NB4 (cell line): ENCODE measurements around the gene SCLT1.

Source experiments
- DNase-seq: peaks from one replicate; pipeline ENCODE4 v3.0.0; 2010; ENCODE audit warnings: low read depth
- H3K4me3 ChIP-seq: one replicate; pipeline ENCODE4 v1.5.1; 2011; ENCODE audit warnings: mild to moderate bottlenecking, low read depth, low read length, moderate library complexity
- CTCF ChIP-seq: IDR thresholded peaks from one replicate; pipeline ENCODE4 v1.5.1; 2012; ENCODE audit warnings: low read depth, low read length
- MAX ChIP-seq: IDR thresholded peaks from 2 replicates; pipeline ENCODE4 v1.6.1; 2011; ENCODE audit warnings: low read depth, low read length
- MYC ChIP-seq: IDR thresholded peaks from 2 replicates; pipeline ENCODE4 v1.6.1; 2011; ENCODE audit warnings: low read depth, low read length
- POLR2A ChIP-seq: IDR thresholded peaks from 2 replicates; pipeline ENCODE4 v1.6.1; 2011; ENCODE audit warnings: mild to moderate bottlenecking; ENCODE audit not compliant: insufficient read length; ENCODE audit errors: extremely low read depth

Gene SCLT1

GRCh38 chr4:128865132-128865531 is 228.2 kb downstream of the SCLT1 start:
- no peak overlapping the region for H3K4me3 ChIP-seq

DNA sequence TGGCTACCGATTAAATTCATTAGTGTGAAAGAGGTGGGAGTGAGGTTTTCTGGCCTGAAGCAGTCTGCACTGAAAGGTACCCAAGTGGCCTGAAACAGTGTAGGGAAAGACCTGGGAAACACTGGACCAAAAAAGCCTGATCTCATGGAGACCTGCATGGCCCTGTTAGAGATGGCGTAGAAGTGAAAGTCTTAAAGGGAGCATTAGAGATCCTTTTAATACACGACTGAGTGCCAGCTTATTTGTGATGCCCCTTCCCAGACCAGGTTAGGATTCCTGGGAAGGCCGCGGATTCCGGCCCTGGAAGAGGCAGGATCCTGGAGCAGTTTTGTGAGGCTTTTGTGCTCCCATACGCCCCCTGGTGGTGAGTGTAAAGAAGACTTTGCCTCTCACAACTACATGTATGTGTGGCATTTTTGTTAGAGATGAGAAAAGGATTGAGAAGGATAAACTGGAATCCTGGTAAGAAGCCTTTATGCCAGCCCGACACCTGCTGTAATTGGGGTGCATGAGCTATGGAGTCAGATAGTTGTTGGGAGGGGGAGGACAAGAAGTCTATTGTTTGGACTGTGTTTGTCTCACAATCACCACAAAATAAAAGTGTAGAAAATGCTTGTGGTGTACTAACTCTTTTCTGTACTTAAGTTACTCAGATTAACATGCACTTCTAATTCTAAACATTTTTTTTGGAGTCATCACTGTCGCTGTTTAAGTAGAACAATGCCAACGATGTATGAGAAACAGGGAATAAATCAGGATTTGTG is 229.8 kb downstream of the SCLT1 start:
- no peak overlapping the region for H3K4me3 ChIP-seq
- DNase-seq = peak; percentile 55
- TF ChIP-seq MYC (no peak), CTCF (peak; percentile 77)

More at GRCh38 chr4:128865132-128865531, 228.2 kb downstream of the SCLT1 start:
- TF ChIP-seq POLR2A (no peak), MAX (no peak), CTCF (no peak), MYC (no peak)
- no peak for DNase-seq

DNA sequence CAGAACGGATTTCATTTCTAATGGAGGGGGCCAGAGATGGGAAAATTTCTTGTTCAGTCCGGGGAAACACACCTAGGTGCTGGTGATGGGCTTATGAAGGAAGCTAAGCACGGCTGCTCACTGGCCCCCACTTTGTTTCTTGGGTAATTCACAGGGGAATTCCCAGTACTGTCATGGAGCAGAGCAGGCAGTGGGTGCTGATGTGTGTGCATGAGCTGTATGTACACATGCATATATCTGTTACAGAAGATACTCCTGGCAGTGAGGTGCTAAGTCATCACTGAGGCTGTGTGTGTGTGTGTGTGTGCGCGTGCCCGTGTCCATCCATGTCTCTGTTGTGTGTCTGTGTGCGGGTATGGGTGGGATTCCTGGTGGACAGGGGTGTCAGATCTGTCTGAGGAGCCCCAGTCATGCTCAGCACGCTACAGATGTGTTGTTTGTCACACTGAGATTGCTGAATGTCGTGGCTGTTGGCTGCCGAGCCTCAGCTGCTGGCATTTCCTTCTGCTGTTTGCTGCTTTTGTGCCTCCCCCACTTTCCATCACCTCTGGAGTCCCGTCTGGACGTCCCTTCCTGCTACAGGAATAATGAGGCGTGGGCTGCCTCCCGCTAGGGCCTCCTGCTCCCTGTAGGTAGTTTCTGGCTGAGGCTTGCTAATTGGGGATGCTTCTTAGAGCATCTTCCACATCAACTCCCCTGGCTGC is 230.6 kb downstream of the SCLT1 start:
- H3K4me3 ChIP-seq = no peak overlapping the region
- DNase-seq = no peak
- TF ChIP-seq MAX (no peak), CTCF (no peak), POLR2A (no peak), MYC (no peak)

DNA sequence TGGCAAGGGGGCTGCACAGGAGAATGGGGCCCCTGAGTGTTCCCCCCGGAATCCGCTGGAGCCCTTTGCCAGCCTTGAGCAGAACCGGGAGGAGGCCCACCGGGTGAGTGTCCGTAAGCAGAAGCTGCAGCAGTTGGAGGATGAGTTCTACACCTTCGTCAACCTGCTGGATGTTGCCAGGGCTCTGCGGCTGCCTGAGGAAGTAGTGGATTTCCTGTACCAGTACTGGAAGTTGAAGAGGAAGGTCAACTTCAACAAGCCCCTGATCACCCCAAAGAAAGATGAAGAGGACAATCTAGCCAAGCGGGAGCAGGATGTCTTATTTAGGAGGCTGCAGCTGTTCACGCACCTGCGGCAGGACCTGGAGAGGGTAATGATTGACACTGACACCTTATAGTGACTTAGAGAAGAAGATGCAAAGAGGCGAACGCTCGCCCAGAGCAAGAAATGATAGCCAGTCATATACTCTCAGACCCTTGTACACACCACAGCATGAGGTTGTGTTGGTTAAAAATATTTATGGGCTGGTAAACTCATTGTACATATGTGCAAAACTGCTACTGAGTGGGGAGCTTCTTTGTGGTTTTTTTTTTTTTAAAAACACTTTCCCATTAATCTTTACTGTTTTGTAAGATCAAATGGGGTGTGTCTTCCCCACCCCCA is 231.4 kb downstream of the SCLT1 start:
- no peak for DNase-seq
- H3K4me3 ChIP-seq = no peak overlapping the region
- no peak for TF ChIP-seq POLR2A

- no peak overlapping the region for H3K4me3 ChIP-seq
- no peak for DNase-seq
- TF ChIP-seq POLR2A (no peak), CTCF (no peak), MAX (no peak), MYC (no peak)
These were observed 233.3 kb downstream of the SCLT1 start for GRCh38 chr4:128859887-128860677.

GRCh38 chr4:128858879-128859671 is 234.3 kb downstream of the SCLT1 start:
- no peak for DNase-seq
- H3K4me3 ChIP-seq = no peak overlapping the region
- TF ChIP-seq MAX (no peak), MYC (no peak), CTCF (no peak), POLR2A (no peak)
